ENCODE measurements around the gene CFP. TPM values are rescaled to one million over a fixed set of nuclear protein-coding genes. Genes with fewer than 3 reads are reported as not detected.

The CFP gene
- total RNA-seq, 1 experiment from 2014 or later: 2.0 TPM

- TF ChIP-seq ZNF512 (CRISPR knock-in tag; IDR thresholded peaks at IDR 0.05; ENCODE audit: borderline replicate concordance) (no peak), SMAD4 (CRISPR knock-in tag; IDR thresholded peaks at IDR 0.05) (no peak), ELF4 (CRISPR knock-in tag; IDR thresholded peaks at IDR 0.05; ENCODE audit: low read depth) (no peak), ZNF263 (CRISPR knock-in tag; IDR thresholded peaks at IDR 0.05; ENCODE audit: low read depth) (no peak), ESRRA (CRISPR knock-in tag; IDR thresholded peaks at IDR 0.05; ENCODE audit: borderline replicate concordance) (no peak)
Measured at GRCh38 chrX:47645530-47645929, 15.8 kb upstream of the CFP start (continued).

GRCh38 chrX:47644557-47645091 lies 14.9 kb upstream of the CFP start:
- DNase-seq (ENCODE audit: low spot score) (peak; percentile 25), ATAC-seq (peak; percentile 93)
- Mint-ChIP-seq H3K27me3 (ENCODE audit: low read depth) (no peaks in the 10 kb centered on the region), H3K9me3 (peaks cover 11% of the 10 kb centered on the region), H3K36me3 (peaks cover 26% of the 10 kb centered on the region), H3K4me3 (no peak overlapping the region), H3K4me1 (peaks cover 15% of the 10 kb centered on the region), H3K27ac (peak overlapping the region; percentile 91)
- CTCF ChIA-PET: interaction anchor here (0.6 to 2.0 kb wide), 22 partner anchors 14 to 260 kb away, joined by 3 to 17 read pairs (median 4); partner anchors contain the start of gene TIMP1
- POLR2A ChIA-PET: interaction anchor here (1.3 kb wide), 1 partner anchor 20 kb away, joined by 4 read pairs; no protein-coding TSS in a partner anchor
- no peak for TF ChIP-seq CREB1 (CRISPR knock-in tag; IDR thresholded peaks at IDR 0.05)
- TF ChIP-seq ZSCAN18 (CRISPR knock-in tag; IDR thresholded peaks at IDR 0.05): no peak
- peak; percentile 38; the same call in 1 of the 2 replicates for TF ChIP-seq CTCF (IDR thresholded peaks at IDR 0.05)
- TF ChIP-seq GABPB1 (CRISPR knock-in tag; IDR thresholded peaks at IDR 0.05): no peak

- DNase-seq (ENCODE audit: low spot score) (no peak), ATAC-seq (no peak)
- H3K27ac Mint-ChIP-seq: no peak overlapping the region
- H3K4me3 Mint-ChIP-seq: no peak overlapping the region
- no peaks in the 10 kb centered on the region for H3K27me3 Mint-ChIP-seq (ENCODE audit: low read depth)
- CTCF ChIA-PET: interaction anchor here (0.6 to 2.0 kb wide), 17 partner anchors 13 to 259 kb away, joined by 3 to 17 read pairs (median 7); partner anchors contain the start of gene TIMP1
- peaks cover 12% of the 10 kb centered on the region for H3K9me3 Mint-ChIP-seq
- peaks cover 9% of the 10 kb centered on the region for H3K4me1 Mint-ChIP-seq
- TF ChIP-seq ZNF671 (CRISPR knock-in tag; IDR thresholded peaks at IDR 0.05): no peak
- no peak for TF ChIP-seq ATF1 (CRISPR knock-in tag; IDR thresholded peaks at IDR 0.05)
- peaks cover 32% of the 10 kb centered on the region for H3K36me3 Mint-ChIP-seq
- POLR2A ChIA-PET: no interaction called here
Measured at GRCh38 chrX:47643926-47644325, 14.2 kb upstream of the CFP start.

GRCh38 chrX:47638816-47639215 lies 9.1 kb upstream of the CFP start:
- Mint-ChIP-seq H3K4me1 (0 out of 2 replicates have a peak, but pooled peaks cover 2% of the 10 kb centered on the region), H3K4me3 (no peak overlapping the region), H3K27ac (no peak overlapping the region), H3K9me3 (peaks cover 12% of the 10 kb centered on the region), H3K27me3 (ENCODE audit: low read depth) (no peaks in the 10 kb centered on the region), H3K36me3 (peaks cover 45% of the 10 kb centered on the region)
- no peak for ATAC-seq
- no peak for DNase-seq (ENCODE audit: low spot score)
- CTCF ChIA-PET: interaction anchor here (1.2 kb wide), 1 partner anchor 22 kb away, joined by 4 read pairs; no protein-coding TSS in a partner anchor
- POLR2A ChIA-PET: no interaction called here
- TF ChIP-seq ESRRA (CRISPR knock-in tag; IDR thresholded peaks at IDR 0.05; ENCODE audit: borderline replicate concordance) (no peak), TP53 (CRISPR knock-in tag; IDR thresholded peaks at IDR 0.05) (no peak), HMGXB4 (CRISPR knock-in tag; IDR thresholded peaks at IDR 0.05) (no peak), MLX (CRISPR knock-in tag; IDR thresholded peaks at IDR 0.05) (no peak), HMGA2 (CRISPR knock-in tag; IDR thresholded peaks at IDR 0.05) (no peak), ELF4 (CRISPR knock-in tag; IDR thresholded peaks at IDR 0.05; ENCODE audit: low read depth) (no peak), MXD4 (CRISPR knock-in tag; IDR thresholded peaks at IDR 0.05; ENCODE audit: borderline replicate concordance) (no peak), STAT6 (CRISPR knock-in tag; conservative IDR thresholded peaks at IDR 0.05; ENCODE audit: low read depth) (no peak)

Data from WTC11 (cell line).